ENCODE measurements around the gene CALHM2. TPM values are rescaled to one million over a fixed set of nuclear protein-coding genes. Genes with fewer than 3 reads are reported as not detected.
A peak's percentile ranks its signal among the peaks of the same experiment; 100 is the strongest.

Gene CALHM2
- total and polyA plus RNA-seq, 2 donors (not counting 1 experiment from before 2014, with no cell fraction given) = 16.3 to 42.8 TPM

DNA sequence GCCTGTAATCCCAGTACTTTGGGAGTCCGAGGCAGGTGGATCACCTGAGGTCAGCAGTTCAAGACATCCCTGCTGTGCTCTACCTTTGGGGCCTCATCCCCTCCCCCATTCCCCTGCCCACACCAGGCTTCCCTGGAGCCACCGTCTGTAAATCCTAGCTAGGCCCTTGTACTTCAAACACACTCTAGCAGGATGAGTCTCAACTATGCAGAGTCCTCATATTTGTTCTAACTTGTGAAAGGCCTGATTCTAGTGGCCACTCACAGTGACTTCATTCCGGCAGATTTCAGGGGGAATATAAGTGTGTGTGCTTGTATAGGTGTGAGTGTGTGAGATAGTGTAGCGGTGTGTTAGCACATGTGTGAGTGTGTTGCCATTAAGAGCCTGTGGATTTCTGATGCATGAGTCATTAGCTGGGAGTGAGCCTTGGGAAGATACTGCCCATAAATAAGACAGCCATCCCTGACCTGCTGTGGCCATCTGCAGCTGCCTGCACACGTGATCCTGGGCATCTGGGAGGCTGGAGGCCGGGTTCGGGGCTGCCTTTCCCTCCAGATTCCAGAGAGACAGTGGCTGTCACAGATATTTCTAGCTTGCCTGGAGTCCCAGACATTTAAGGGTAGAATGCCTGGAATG lies 39.7 kb upstream of the CALHM2 start:
- Histone ChIP-seq H3K9me3 (ENCODE audit: control extremely low read depth in 1 of 3, control insufficient read depth in 2 of 3, insufficient read depth in 1 of 3, low read length in 2 of 3) (peaks cover 0 to 2% (median 0%) of the 10 kb centered on the region in 3 donors), H3K27me3 (replicated peaks in 1 of 4; ENCODE audit: control extremely low read depth in 1 of 4, control insufficient read depth in 3 of 4, insufficient read depth in 4 of 4, low read length in 3 of 4) (peaks cover 0 to 34% (median 24%) of the 10 kb centered on the region in 4 experiments), H3K36me3 (replicated peaks in 1 of 2; ENCODE audit: control extremely low read depth in 1 of 2, control insufficient read depth in 1 of 2, extremely low read depth in 1 of 2, insufficient read depth in 2 of 2, low read length in 1 of 2) (no peaks in the 10 kb centered on the region), H3K4me2 (replicated peaks; ENCODE audit: low read depth, low read length, poor library complexity, severe bottlenecking) (no peak overlapping the region), H3K79me2 (ENCODE audit: control insufficient read depth, insufficient read depth, low read length) (no peaks in the 10 kb centered on the region), H4K20me1 (ENCODE audit: control insufficient read depth, insufficient read depth, low read length, poor library complexity, severe bottlenecking) (no peaks in the 10 kb centered on the region), H3K4me3 (ENCODE audit: control extremely low read depth in 1 of 5, extremely low read depth in 1 of 5, insufficient read depth in 1 of 5, low read depth in 2 of 5, low read length in 4 of 5) (no peak overlapping the region), H3K27ac (ENCODE audit: low read length in 2 of 2) (no peak overlapping the region), H2AFZ (ENCODE audit: insufficient read depth, low read depth, low read length, poor library complexity, severe bottlenecking) (no peak overlapping the region), H3K4me1 (ENCODE audit: control insufficient read depth in 2 of 2, insufficient read depth in 2 of 2, low read length in 2 of 2) (peaks cover 25 to 26% of the 10 kb centered on the region in 2 donors), H3K9ac (ENCODE audit: low read length) (no peak overlapping the region)
- POLR2A ChIA-PET = no interaction called here
- H3K4me3 Mint-ChIP-seq = peak overlapping the region; percentile 50
- peaks cover 34% of the 10 kb centered on the region for H3K4me1 Mint-ChIP-seq
- H3K9me3 Mint-ChIP-seq (ENCODE audit: insufficient read depth) = no peaks in the 10 kb centered on the region
- CTCF ChIA-PET = interaction anchor here (1.0 to 12.2 kb wide), 5 partner anchors 9 to 194 kb away, joined by 3 to 345 read pairs (median 5); no protein-coding TSS in a partner anchor
- DNase-seq (no peak), ATAC-seq (ENCODE audit: low read depth) (no peak)
- intact Hi-C loops (cut with micrococcal nuclease) = loop anchor here (5.0 kb wide), 1 partner anchor 100 kb away; no protein-coding TSS in a partner anchor
- H3K27me3 Mint-ChIP-seq = peaks cover 40% of the 10 kb centered on the region
- peak overlapping the region; percentile 22 for H3K27ac Mint-ChIP-seq
- TF ChIP-seq EZH2 (IDR thresholded peaks at IDR 0.05; ENCODE audit: borderline replicate concordance, insufficient read depth, low read depth, low read length, poor library complexity, severe bottlenecking) = no peak
- TF ChIP-seq, protein P1, sequence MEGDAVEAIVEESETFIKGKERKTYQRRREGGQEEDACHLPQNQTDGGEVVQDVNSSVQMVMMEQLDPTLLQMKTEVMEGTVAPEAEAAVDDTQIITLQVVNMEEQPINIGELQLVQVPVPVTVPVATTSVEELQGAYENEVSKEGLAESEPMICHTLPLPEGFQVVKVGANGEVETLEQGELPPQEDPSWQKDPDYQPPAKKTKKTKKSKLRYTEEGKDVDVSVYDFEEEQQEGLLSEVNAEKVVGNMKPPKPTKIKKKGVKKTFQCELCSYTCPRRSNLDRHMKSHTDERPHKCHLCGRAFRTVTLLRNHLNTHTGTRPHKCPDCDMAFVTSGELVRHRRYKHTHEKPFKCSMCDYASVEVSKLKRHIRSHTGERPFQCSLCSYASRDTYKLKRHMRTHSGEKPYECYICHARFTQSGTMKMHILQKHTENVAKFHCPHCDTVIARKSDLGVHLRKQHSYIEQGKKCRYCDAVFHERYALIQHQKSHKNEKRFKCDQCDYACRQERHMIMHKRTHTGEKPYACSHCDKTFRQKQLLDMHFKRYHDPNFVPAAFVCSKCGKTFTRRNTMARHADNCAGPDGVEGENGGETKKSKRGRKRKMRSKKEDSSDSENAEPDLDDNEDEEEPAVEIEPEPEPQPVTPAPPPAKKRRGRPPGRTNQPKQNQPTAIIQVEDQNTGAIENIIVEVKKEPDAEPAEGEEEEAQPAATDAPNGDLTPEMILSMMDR (IDR thresholded peaks at IDR 0.05) = no peak
- WGBS (ENCODE audit: insufficient coverage) = 96% methylated on average over 6 of the region's 7 CpGs

DNA sequence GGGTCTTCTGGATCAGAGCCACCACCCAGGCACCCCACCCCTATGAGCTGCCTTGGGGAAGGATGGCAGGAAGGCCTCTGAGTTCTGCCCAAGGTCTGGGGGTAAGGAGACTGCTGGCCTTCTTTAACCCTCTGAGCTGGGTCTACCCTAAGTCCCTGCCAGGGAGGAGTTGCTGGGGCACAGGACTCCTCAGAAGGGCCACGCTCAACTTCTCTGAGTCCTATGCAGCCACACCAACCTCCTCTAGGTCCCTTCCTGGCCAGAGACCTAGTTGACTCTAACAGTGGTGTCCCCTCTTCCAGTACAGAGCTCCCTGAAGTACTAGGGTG lies 38.8 kb upstream of the CALHM2 start:
- POLR2A ChIA-PET = interaction anchor here (0.7 to 0.8 kb wide), 2 partner anchors 34 to 515 kb away, joined by 3 to 7 read pairs; no protein-coding TSS in a partner anchor
- H3K4me3 Mint-ChIP-seq = no peak overlapping the region

More for the DNA sequence above, 38.8 kb upstream of the CALHM2 start:
- intact Hi-C loops (cut with micrococcal nuclease) = loop anchor here (5.0 kb wide), 1 partner anchor 101 kb away; no protein-coding TSS in a partner anchor
- Histone ChIP-seq H3K9me3 (ENCODE audit: control extremely low read depth in 1 of 3, control insufficient read depth in 2 of 3, insufficient read depth in 1 of 3, low read length in 2 of 3) (peaks cover 0 to 2% (median 0%) of the 10 kb centered on the region in 3 donors), H3K79me2 (ENCODE audit: control insufficient read depth, insufficient read depth, low read length) (no peaks in the 10 kb centered on the region), H3K27me3 (replicated peaks in 1 of 4; ENCODE audit: control extremely low read depth in 1 of 4, control insufficient read depth in 3 of 4, insufficient read depth in 4 of 4, low read length in 3 of 4) (peaks cover 0 to 32% (median 24%) of the 10 kb centered on the region in 4 experiments), H4K20me1 (ENCODE audit: control insufficient read depth, insufficient read depth, low read length, poor library complexity, severe bottlenecking) (no peaks in the 10 kb centered on the region), H3K36me3 (replicated peaks in 1 of 2; ENCODE audit: control extremely low read depth in 1 of 2, control insufficient read depth in 1 of 2, extremely low read depth in 1 of 2, insufficient read depth in 2 of 2, low read length in 1 of 2) (no peaks in the 10 kb centered on the region), H3K9ac (ENCODE audit: low read length) (no peak overlapping the region), H3K27ac (ENCODE audit: low read length in 2 of 2) (peak overlapping the region; percentile 19 to 24), H2AFZ (ENCODE audit: insufficient read depth, low read depth, low read length, poor library complexity, severe bottlenecking) (no peak overlapping the region), H3K4me2 (replicated peaks; ENCODE audit: low read depth, low read length, poor library complexity, severe bottlenecking) (peak overlapping the region; percentile 48), H3K4me1 (ENCODE audit: control insufficient read depth in 2 of 2, insufficient read depth in 2 of 2, low read length in 2 of 2) (peaks cover 25 to 26% of the 10 kb centered on the region in 2 donors), H3K4me3 (ENCODE audit: control extremely low read depth in 1 of 5, extremely low read depth in 1 of 5, insufficient read depth in 1 of 5, low read depth in 2 of 5, low read length in 4 of 5) (no peak overlapping the region)
- H3K27me3 Mint-ChIP-seq = peaks cover 38% of the 10 kb centered on the region
- WGBS (ENCODE audit: insufficient coverage) = no CpG with 5 or more reads among the region's 1 CpG
- H3K27ac Mint-ChIP-seq = no peak overlapping the region
- CTCF ChIA-PET = interaction anchor here (0.5 to 12.2 kb wide), 8 partner anchors 8 to 775 kb away, joined by 3 to 345 read pairs (median 5); no protein-coding TSS in a partner anchor
- ATAC-seq (ENCODE audit: low read depth) = peak; percentile 29
- TF ChIP-seq, protein P1 (IDR thresholded peaks at IDR 0.05) = no peak
- peaks cover 34% of the 10 kb centered on the region for H3K4me1 Mint-ChIP-seq
- no peaks in the 10 kb centered on the region for H3K9me3 Mint-ChIP-seq (ENCODE audit: insufficient read depth)
- DNase-seq = no peak

All from B cell (primary cell).